ENCODE results near the gene MASTL. TPM values are rescaled to one million over a fixed set of nuclear protein-coding genes. Genes with fewer than 3 reads are reported as not detected.
A peak's percentile ranks its signal among the peaks of the same experiment; 100 is the strongest.

Gene MASTL
- total RNA-seq, 1 experiment from 2014 or later: 25.5 TPM

DNA sequence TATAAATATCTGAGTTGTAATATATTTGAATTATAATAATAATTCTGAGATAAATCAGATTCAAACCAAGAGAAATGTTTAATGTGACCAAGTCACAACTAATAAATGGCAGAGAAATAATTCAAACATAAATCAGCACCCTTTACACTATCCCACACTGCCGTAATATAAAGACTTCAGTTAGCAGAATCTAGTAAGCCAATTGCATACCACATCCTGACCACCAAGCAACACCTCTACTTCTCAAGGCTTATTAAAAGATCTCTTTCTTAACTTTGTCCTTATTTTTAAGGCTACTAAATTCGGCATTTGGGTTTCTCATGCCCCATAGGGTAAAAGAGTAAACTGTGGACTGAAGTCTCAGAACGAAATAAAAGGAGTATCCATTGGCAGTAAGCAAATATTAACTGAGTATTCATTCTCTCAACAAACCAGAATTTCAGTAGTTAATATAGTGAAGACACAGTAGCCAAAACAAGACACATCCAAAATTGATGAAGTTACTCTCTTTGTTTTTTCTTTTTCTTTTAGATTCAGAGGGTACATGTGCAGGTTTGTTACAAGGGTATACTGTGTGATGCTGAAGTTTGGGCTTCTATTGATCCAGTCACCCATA is 70.6 kb downstream of the MASTL start:
- DNase-seq (ENCODE audit: low spot score) (no peak), ATAC-seq (no peak)
- H3K27ac Mint-ChIP-seq: peak overlapping the region; percentile 19; the same call in 1 of the 2 replicates
- CTCF ChIA-PET: no interaction called here
- POLR2A ChIA-PET: no interaction called here
- TF ChIP-seq ZSCAN18 (CRISPR knock-in tag; IDR thresholded peaks at IDR 0.05): no peak
- no peak for TF ChIP-seq MAX (CRISPR knock-in tag; IDR thresholded peaks at IDR 0.05)
- no peak for TF ChIP-seq ZNF121 (CRISPR knock-in tag; IDR thresholded peaks at IDR 0.05)
- TF ChIP-seq FOXP1 (CRISPR knock-in tag; IDR thresholded peaks at IDR 0.05; ENCODE audit: borderline replicate concordance): no peak
- TF ChIP-seq ARID4B (CRISPR knock-in tag; IDR thresholded peaks at IDR 0.05; ENCODE audit: borderline replicate concordance): no peak
- no peak for TF ChIP-seq NR2C2 (CRISPR knock-in tag; IDR thresholded peaks at IDR 0.05)
- TF ChIP-seq, protein P1, sequence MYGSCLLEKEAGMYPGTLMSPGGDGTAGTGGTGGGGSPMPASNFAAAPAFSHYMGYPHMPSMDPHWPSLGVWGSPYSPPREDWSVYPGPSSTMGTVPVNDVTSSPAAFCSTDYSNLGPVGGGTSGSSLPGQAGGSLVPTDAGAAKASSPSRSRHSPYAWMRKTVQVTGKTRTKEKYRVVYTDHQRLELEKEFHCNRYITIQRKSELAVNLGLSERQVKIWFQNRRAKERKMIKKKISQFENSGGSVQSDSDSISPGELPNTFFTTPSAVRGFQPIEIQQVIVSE (CRISPR knock-in tag; IDR thresholded peaks at IDR 0.05; ENCODE audit: borderline replicate concordance): no peak
- TF ChIP-seq, protein P2, sequence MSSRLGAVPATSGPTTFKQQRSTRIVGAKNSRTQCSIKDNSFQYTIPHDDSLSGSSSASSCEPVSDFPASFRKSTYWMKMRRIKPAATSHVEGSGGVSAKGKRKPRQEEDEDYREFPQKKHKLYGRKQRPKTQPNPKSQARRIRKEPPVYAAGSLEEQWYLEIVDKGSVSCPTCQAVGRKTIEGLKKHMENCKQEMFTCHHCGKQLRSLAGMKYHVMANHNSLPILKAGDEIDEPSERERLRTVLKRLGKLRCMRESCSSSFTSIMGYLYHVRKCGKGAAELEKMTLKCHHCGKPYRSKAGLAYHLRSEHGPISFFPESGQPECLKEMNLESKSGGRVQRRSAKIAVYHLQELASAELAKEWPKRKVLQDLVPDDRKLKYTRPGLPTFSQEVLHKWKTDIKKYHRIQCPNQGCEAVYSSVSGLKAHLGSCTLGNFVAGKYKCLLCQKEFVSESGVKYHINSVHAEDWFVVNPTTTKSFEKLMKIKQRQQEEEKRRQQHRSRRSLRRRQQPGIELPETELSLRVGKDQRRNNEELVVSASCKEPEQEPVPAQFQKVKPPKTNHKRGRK (CRISPR knock-in tag; IDR thresholded peaks at IDR 0.05; ENCODE audit: borderline replicate concordance): no peak
- TF ChIP-seq, protein P3, sequence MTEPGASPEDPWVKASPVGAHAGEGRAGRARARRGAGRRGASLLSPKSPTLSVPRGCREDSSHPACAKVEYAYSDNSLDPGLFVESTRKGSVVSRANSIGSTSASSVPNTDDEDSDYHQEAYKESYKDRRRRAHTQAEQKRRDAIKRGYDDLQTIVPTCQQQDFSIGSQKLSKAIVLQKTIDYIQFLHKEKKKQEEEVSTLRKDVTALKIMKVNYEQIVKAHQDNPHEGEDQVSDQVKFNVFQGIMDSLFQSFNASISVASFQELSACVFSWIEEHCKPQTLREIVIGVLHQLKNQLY (CRISPR knock-in tag; IDR thresholded peaks at IDR 0.05): no peak
- no peak for TF ChIP-seq MXD4 (CRISPR knock-in tag; IDR thresholded peaks at IDR 0.05; ENCODE audit: borderline replicate concordance)
- no peak for TF ChIP-seq ZNF232 (CRISPR knock-in tag; IDR thresholded peaks at IDR 0.05)
- no peak for TF ChIP-seq ERG (CRISPR knock-in tag; IDR thresholded peaks at IDR 0.05)
- no peak for TF ChIP-seq ZNF138 (CRISPR knock-in tag; conservative IDR thresholded peaks at IDR 0.05)
- H3K36me3 Mint-ChIP-seq: peaks cover 10% of the 10 kb centered on the region
- H3K4me3 Mint-ChIP-seq: no peak overlapping the region
- H3K27me3 Mint-ChIP-seq (ENCODE audit: low read depth): no peaks in the 10 kb centered on the region
- no peaks in the 10 kb centered on the region for H3K9me3 Mint-ChIP-seq
- no peaks in the 10 kb centered on the region for H3K4me1 Mint-ChIP-seq

DNA sequence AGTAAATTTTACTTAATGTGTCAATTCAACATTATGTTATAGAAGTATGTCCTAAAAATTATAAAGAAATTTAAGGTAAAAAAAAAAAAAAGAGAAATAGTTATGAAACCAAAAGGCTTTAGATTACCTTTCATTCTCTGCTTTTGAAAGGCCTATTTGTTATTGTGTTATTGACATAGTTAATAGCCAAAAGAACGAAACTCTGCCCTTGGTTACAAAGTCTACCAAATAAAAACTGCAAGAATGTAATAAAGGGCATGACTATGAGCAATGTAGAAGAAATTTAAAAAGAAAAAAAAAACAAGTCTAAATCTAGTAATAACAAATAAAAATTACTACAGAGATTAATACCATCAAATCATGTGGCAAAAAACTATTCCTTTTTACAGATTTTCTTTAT is 74.9 kb downstream of the MASTL start:
- no peak overlapping the region for H3K27ac Mint-ChIP-seq
- TF ChIP-seq FOXJ3 (CRISPR knock-in tag; IDR thresholded peaks at IDR 0.05; ENCODE audit: borderline replicate concordance) (no peak), ZNF317 (CRISPR knock-in tag; IDR thresholded peaks at IDR 0.05; ENCODE audit: borderline replicate concordance, low read depth) (no peak), ZNF671 (CRISPR knock-in tag; IDR thresholded peaks at IDR 0.05) (no peak), ATF1 (CRISPR knock-in tag; IDR thresholded peaks at IDR 0.05) (no peak), SP1 (CRISPR knock-in tag; conservative IDR thresholded peaks at IDR 0.05) (no peak)
- H3K9me3 Mint-ChIP-seq: no peaks in the 10 kb centered on the region
- ATAC-seq (no peak), DNase-seq (ENCODE audit: low spot score) (no peak)
- ChIA-PET CTCF (no interaction called here), POLR2A (no interaction called here)
- H3K4me1 Mint-ChIP-seq: no peaks in the 10 kb centered on the region
- peaks cover 6% of the 10 kb centered on the region for H3K36me3 Mint-ChIP-seq
- H3K4me3 Mint-ChIP-seq: no peak overlapping the region
- no peaks in the 10 kb centered on the region for H3K27me3 Mint-ChIP-seq (ENCODE audit: low read depth)
